ENCODE data around the gene FTMT.

DNA sequence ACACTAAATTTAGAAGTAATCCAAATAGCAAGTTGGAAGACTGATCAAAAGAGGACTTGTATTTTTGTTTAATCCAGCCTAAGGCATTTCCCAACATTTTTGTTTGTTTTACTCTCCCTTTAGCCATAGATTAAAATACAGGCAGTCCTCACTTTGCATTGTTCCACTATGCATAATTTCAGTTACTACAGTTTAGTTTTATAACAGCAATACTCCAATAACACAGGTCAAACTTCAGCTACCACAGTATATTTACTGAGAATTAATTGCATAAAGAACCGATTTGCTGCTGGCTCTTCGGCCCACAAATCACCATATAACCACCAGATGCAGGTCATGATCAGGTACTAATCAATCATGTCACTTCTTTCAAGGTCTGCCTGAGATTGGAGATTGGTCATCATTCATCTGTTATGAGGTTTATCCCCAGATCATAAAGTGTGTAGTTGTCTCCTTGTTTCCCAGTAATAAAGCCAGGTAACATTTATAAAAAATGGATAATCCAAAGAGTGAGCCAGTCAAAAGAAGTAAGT is 12.1 kb downstream of the FTMT start:
- TF ChIP-seq EZH2phosphoT487 (IDR thresholded peaks at IDR 0.05; ENCODE audit: borderline replicate concordance, low read length), result no peak
- TF ChIP-seq, protein P1, sequence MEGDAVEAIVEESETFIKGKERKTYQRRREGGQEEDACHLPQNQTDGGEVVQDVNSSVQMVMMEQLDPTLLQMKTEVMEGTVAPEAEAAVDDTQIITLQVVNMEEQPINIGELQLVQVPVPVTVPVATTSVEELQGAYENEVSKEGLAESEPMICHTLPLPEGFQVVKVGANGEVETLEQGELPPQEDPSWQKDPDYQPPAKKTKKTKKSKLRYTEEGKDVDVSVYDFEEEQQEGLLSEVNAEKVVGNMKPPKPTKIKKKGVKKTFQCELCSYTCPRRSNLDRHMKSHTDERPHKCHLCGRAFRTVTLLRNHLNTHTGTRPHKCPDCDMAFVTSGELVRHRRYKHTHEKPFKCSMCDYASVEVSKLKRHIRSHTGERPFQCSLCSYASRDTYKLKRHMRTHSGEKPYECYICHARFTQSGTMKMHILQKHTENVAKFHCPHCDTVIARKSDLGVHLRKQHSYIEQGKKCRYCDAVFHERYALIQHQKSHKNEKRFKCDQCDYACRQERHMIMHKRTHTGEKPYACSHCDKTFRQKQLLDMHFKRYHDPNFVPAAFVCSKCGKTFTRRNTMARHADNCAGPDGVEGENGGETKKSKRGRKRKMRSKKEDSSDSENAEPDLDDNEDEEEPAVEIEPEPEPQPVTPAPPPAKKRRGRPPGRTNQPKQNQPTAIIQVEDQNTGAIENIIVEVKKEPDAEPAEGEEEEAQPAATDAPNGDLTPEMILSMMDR (IDR thresholded peaks at IDR 0.05; ENCODE audit: low read depth, low read length, poor library complexity, severe bottlenecking), result no peak
